Endothelial cell of umbilical vein (primary cell): ENCODE measurements around the gene KDM4B. TPM values are rescaled to one million over a fixed set of nuclear protein-coding genes. Genes with fewer than 3 reads are reported as not detected.

Experiments
- BruUV-seq: library from RNA; stranded (reverse); fragments of 400-500 nt; replicated peaks from 2 replicates; lab custom pipeline; 2021; lab: Mats Ljungman, UMichigan
- CTCF ChIA-PET: fragments of 300-600, 350-600 bp; sonication (Branson Sonifier 250); formaldehyde crosslinking; loops from one replicate; lab custom pipeline; 2021; ENCODE audit warnings: antibody characterized with exemption, inconsistent platforms; lab: Charles Lee
- POLR2A ChIA-PET: fragments of 300-600, 350-600 bp; sonication (Branson Sonifier 250); formaldehyde crosslinking; loops from one replicate; lab custom pipeline; 2021; ENCODE audit warnings: antibody characterized with exemption, inconsistent platforms; lab: Charles Lee
- DNase-seq: peaks from one replicate; pipeline ENCODE4 v3.0.0-alpha.2; 2011; ENCODE audit warnings: low read depth, low spot score
- FAIRE-seq: peaks from 2 replicates; lab custom pipeline; 2011; peaks lifted over from hg19 to GRCh38; lab: Jason Lieb, UNC
- H2AFZ ChIP-seq: 2 replicates; pipeline ENCODE4 v1.6.0; 2012; ENCODE audit warnings: low read depth, low read length, control low read depth, inconsistent platforms
- H3K27ac ChIP-seq: 2 replicates; pipeline ENCODE4 v1.5.1; 2011; ENCODE audit warnings: low read depth, mild to moderate bottlenecking, control low read depth, low read length, moderate library complexity; ENCODE audit not compliant: insufficient read depth
- H3K27me3 ChIP-seq, 2 experiments: 2 replicates each; pipeline versions ENCODE4 v1.6.0 to v1.6.1; 2011; ENCODE audit warnings: low read length in 2 of 2, mixed read lengths in 1 of 2; ENCODE audit not compliant: control insufficient read depth in 2 of 2, insufficient read depth in 2 of 2
- H3K36me3 ChIP-seq, 2 experiments: 2 replicates in 1 of 2; 3 replicates in 1 of 2; pipeline ENCODE4 v1.5.1; 2011; ENCODE audit warnings: low read length in 2 of 2, mild to moderate bottlenecking in 1 of 2, moderate library complexity in 1 of 2; ENCODE audit not compliant: control insufficient read depth in 2 of 2, insufficient read depth in 2 of 2; ENCODE audit errors: extremely low read depth in 1 of 2
- H3K4me1 ChIP-seq: 3 replicates; pipeline ENCODE4 v1.5.1; 2011; ENCODE audit warnings: mild to moderate bottlenecking, low read length; ENCODE audit not compliant: control insufficient read depth, insufficient read depth; ENCODE audit errors: extremely low read depth
- H3K4me2 ChIP-seq: 2 replicates; pipeline ENCODE4 v1.6.1; 2011; ENCODE audit warnings: low read length, control low read depth, mixed read lengths; ENCODE audit not compliant: insufficient read depth
- H3K4me3 ChIP-seq, 3 experiments: fragments of 200-600 bp in 1 of 3; sonication (generic), shearing (Covaris generic) in 1 of 3; replicated peaks in 1 of 3; 2 replicates each; pipeline ENCODE4 v1.5.1; 2011 to 2016; ENCODE audit warnings: control low read depth in 3 of 3, low read length in 3 of 3, mild to moderate bottlenecking in 2 of 3, inconsistent platforms in 1 of 3, low read depth in 1 of 3, moderate library complexity in 1 of 3; ENCODE audit not compliant: insufficient read depth in 1 of 3
- H3K79me2 ChIP-seq: 2 replicates; pipeline ENCODE4 v1.6.0; 2012; ENCODE audit warnings: low read length, inconsistent platforms; ENCODE audit not compliant: control insufficient read depth, insufficient read depth
- H3K9ac ChIP-seq: replicated peaks from 2 replicates; pipeline ENCODE3; 2011; ENCODE audit warnings: low read length, control low read depth; ENCODE audit not compliant: insufficient read depth; ENCODE audit errors: extremely low read depth
- H3K9me1 ChIP-seq: replicated peaks from 3 replicates; pipeline ENCODE4 v1.6.0; 2011; ENCODE audit warnings: mild to moderate bottlenecking, low read length; ENCODE audit not compliant: control insufficient read depth, insufficient read depth; ENCODE audit errors: extremely low read depth
- H3K9me3 ChIP-seq: replicated peaks from 2 replicates; pipeline ENCODE4 v1.5.1; 2012; ENCODE audit warnings: low read length, inconsistent platforms; ENCODE audit not compliant: control insufficient read depth, insufficient read depth
- H4K20me1 ChIP-seq: replicated peaks from 2 replicates; pipeline ENCODE3; 2011; ENCODE audit warnings: mild to moderate bottlenecking, low read length; ENCODE audit not compliant: control insufficient read depth, insufficient read depth; ENCODE audit errors: extremely low read depth
- CTCF ChIP-seq, 2 donors: IDR thresholded peaks; 1 replicate in 1 of 2; 2 replicates in 1 of 2; pipeline ENCODE4 v1.5.1; 2011; ENCODE audit warnings: low read length in 2 of 2, mild to moderate bottlenecking in 2 of 2, moderate library complexity in 2 of 2, control low read depth in 1 of 2, inconsistent platforms in 1 of 2, low read depth in 1 of 2; ENCODE audit not compliant: insufficient read depth in 1 of 2; ENCODE audit errors: extremely low read depth in 1 of 2
- EZH2 ChIP-seq: IDR thresholded peaks from 2 replicates; pipeline ENCODE4 v1.6.1; 2012; ENCODE audit warnings: borderline replicate concordance, low read depth, mild to moderate bottlenecking, moderate library complexity, low read length, inconsistent platforms; ENCODE audit not compliant: severe bottlenecking
- FOS ChIP-seq: IDR thresholded peaks from 2 replicates; pipeline ENCODE4 v1.6.1; 2011; ENCODE audit warnings: mild to moderate bottlenecking, low read length, moderate library complexity, borderline replicate concordance; ENCODE audit not compliant: insufficient read depth
- GATA2 ChIP-seq: IDR thresholded peaks from 2 replicates; pipeline ENCODE4 v1.7.0; 2011; ENCODE audit warnings: low read depth, mild to moderate bottlenecking, moderate library complexity, mixed read lengths, low read length; ENCODE audit not compliant: insufficient read length, insufficient read depth
- JUN ChIP-seq: IDR thresholded peaks from 2 replicates; pipeline ENCODE4 v1.6.1; 2011; ENCODE audit warnings: borderline replicate concordance, low read depth; ENCODE audit not compliant: insufficient read length, insufficient read depth
- MAX ChIP-seq: IDR thresholded peaks from 2 replicates; pipeline ENCODE4 v1.6.1; 2011; ENCODE audit not compliant: insufficient read depth, insufficient read length
- MYC ChIP-seq: IDR thresholded peaks from one replicate; pipeline ENCODE4 v1.6.1; 2011; ENCODE audit warnings: mild to moderate bottlenecking, low read depth, low read length
- POLR2A ChIP-seq: IDR thresholded peaks from 2 replicates; pipeline ENCODE4 v1.6.1; 2012; ENCODE audit warnings: low read depth, mild to moderate bottlenecking, control low read depth, low read length
- POLR2AphosphoS5 ChIP-seq: IDR thresholded peaks from 2 replicates; pipeline ENCODE4 v1.6.1; 2012; ENCODE audit warnings: low read depth, mild to moderate bottlenecking, control low read depth, low read length, moderate library complexity; ENCODE audit not compliant: insufficient read depth
- dilution Hi-C: fragments of 300-500 bp; cut with MboI; formaldehyde crosslinking; loops from one replicate; pipeline ENCODE4 v1.15.0; 2019; ENCODE audit warnings: low sequenced_read_pairs; ENCODE audit not compliant: extremely low pct_ligation_motif_present
- intact Hi-C: fragments of 100-400 bp; cut with micrococcal nuclease; formaldehyde crosslinking; loops from one replicate; pipeline ENCODE4 v1.10.0; 2022
- polyA plus RNA-seq, 4 experiments: library from polyadenylated mRNA; depleted of rRNA in 3 of 4; stranded (reverse) in 3 of 4; unstranded in 1 of 4; fragments of >200 nt; gene quantifications; 2 replicates each; pipeline versions ENCODE4 v1.2.1 to v1.2.3, GENCODE V29; 2011 to 2012; ENCODE audit warnings: missing spikeins in 1 of 4
- total RNA-seq: library from RNA; stranded (reverse); gene quantifications from 2 replicates; pipeline ENCODE4 v1.2.3, GENCODE V29; 2021

KDM4B gene
- total and polyA plus RNA-seq, 2 donors (not counting 3 experiments of a cell fraction or from before 2014, with no cell fraction given) = 12.4 to 37.2 TPM

GRCh38 chr19:5147074-5147977 is 178.4 kb downstream of the KDM4B start:
- no peak overlapping the region for H3K27ac ChIP-seq
- ChIA-PET POLR2A (interaction anchor here (0.7 kb wide), 1 partner anchor 161 kb away, joined by 5 read pairs; no protein-coding TSS in a partner anchor), CTCF (interaction anchor here (0.6 to 0.7 kb wide), 2 partner anchors 83 to 180 kb away, joined by 3 read pairs; no protein-coding TSS in a partner anchor)
- H4K20me1 ChIP-seq = no peaks in the 10 kb centered on the region
- no peak overlapping the region for H3K4me3 ChIP-seq
- TF ChIP-seq GATA2 (no peak), FOS (no peak), EZH2 (no peak), POLR2A (no peak), JUN (no peak), MYC (no peak), POLR2AphosphoS5 (no peak), CTCF (IDR thresholded peaks at IDR 0.05; ENCODE audit: extremely low read depth in 1 of 2, insufficient read depth in 1 of 2, low read depth in 1 of 2, low read length in 2 of 2) (no peak), MAX (no peak)
- no peaks in the 10 kb centered on the region for H3K79me2 ChIP-seq
- peaks cover 0 to 9% of the 10 kb centered on the region in 2 experiments for H3K36me3 ChIP-seq
- no peaks in the 10 kb centered on the region for H3K27me3 ChIP-seq
- dilution Hi-C loops = no loop called here
- no peak overlapping the region for H3K9ac ChIP-seq
- FAIRE-seq (no peak), DNase-seq (no peak)
- H2AFZ ChIP-seq = no peak overlapping the region
- no TSS peak for BruUV-seq
- intact Hi-C loops = no loop called here
- H3K9me1 ChIP-seq = no peaks in the 10 kb centered on the region
- H3K4me1 ChIP-seq = no peaks in the 10 kb centered on the region
- no peaks in the 10 kb centered on the region for H3K9me3 ChIP-seq
- H3K4me2 ChIP-seq = no peak overlapping the region
